ENCODE results near the gene ANKRD20A1.
"Not testable (repeated sequence)": the region's sequence is repeated elsewhere in the genome, so short reads cannot be mapped to it uniquely, and the experiment has no call there.

The ANKRD20A1 gene

GRCh38 chr9:67858871-67859270 is at the start of gene ANKRD20A1:
TSS of gene ANKRD20A1 (plus strand) at chr9:67858931. CDS start at chr9:67859427, 496 bp downstream.
- DNase-seq = not testable (repeated sequence)

- not testable (repeated sequence) for DNase-seq
Measured at GRCh38 chr9:67832088-67832487, 26.6 kb upstream of the ANKRD20A1 start.

All from fibroblast of upper back skin (primary cell).